DOHH2 (cell line): ENCODE data around the gene SERP1.

Source experiments
- H3F3A ChIP-seq: fragments of 200-600 bp; sonication (generic), shearing (Covaris generic); 2 replicates; pipeline ENCODE4 v1.6.0; 2016; ENCODE audit warnings: antibody characterized with exemption, mild to moderate bottlenecking; ENCODE audit not compliant: control insufficient read depth, insufficient read depth
- H3K27ac ChIP-seq: fragments of 200-600 bp; sonication (generic); 2 replicates; pipeline ENCODE4 v1.5.1; 2014; ENCODE audit warnings: low read depth, mild to moderate bottlenecking, low read length, moderate library complexity
- H3K27me3 ChIP-seq: fragments of 200-600 bp; sonication (generic); 2 replicates; pipeline ENCODE4 v1.6.1; 2014; ENCODE audit warnings: mild to moderate bottlenecking, low read length, mixed read lengths; ENCODE audit not compliant: control insufficient read depth
- H3K36me3 ChIP-seq: fragments of 200-600 bp; sonication (generic); 2 replicates; pipeline ENCODE4 v1.6.1; 2014; ENCODE audit warnings: mild to moderate bottlenecking, low read length, moderate library complexity, mixed read lengths; ENCODE audit not compliant: control insufficient read depth
- H3K4me1 ChIP-seq: fragments of 200-600 bp; sonication (generic); 2 replicates; pipeline ENCODE4 v1.6.1; 2014; ENCODE audit warnings: mild to moderate bottlenecking, low read length, mixed read lengths; ENCODE audit not compliant: control insufficient read depth
- H3K4me2 ChIP-seq: fragments of 200-600 bp; sonication (generic); 2 replicates; pipeline ENCODE4 v1.6.0; 2014; ENCODE audit warnings: mild to moderate bottlenecking, low read length, moderate library complexity
- H3K4me3 ChIP-seq: fragments of 200-600 bp; sonication (generic); 2 replicates; pipeline ENCODE4 v1.5.1; 2014; ENCODE audit warnings: mild to moderate bottlenecking, low read length, mixed read lengths
- H3K79me2 ChIP-seq: fragments of 200-600 bp; sonication (generic); 2 replicates; pipeline ENCODE4 v1.6.1; 2014; ENCODE audit warnings: mild to moderate bottlenecking, low read length, mixed read lengths; ENCODE audit not compliant: control insufficient read depth
- H3K9me2 ChIP-seq: fragments of 200-600 bp; sonication (generic); replicated peaks from 2 replicates; pipeline ENCODE4 v1.6.1; 2014; ENCODE audit warnings: mild to moderate bottlenecking, low read length, mixed read lengths; ENCODE audit not compliant: control insufficient read depth
- H3K9me3 ChIP-seq: fragments of 200-600 bp; sonication (generic); 2 replicates; pipeline ENCODE4 v1.6.1; 2014; ENCODE audit warnings: antibody characterized with exemption, low read length, mixed read lengths; ENCODE audit not compliant: control insufficient read depth, insufficient read depth
- H4K20me1 ChIP-seq: fragments of 200-600 bp; sonication (generic); 2 replicates; pipeline ENCODE4 v1.6.0; 2014; ENCODE audit warnings: low read depth, mild to moderate bottlenecking, antibody characterized with exemption, low read length, moderate library complexity; ENCODE audit not compliant: control insufficient read depth, insufficient read depth
- CTCF ChIP-seq: fragments of 200-600 bp; sonication (generic); IDR thresholded peaks from one replicate; pipeline ENCODE4 v1.5.1; 2014; ENCODE audit warnings: antibody characterized with exemption, mild to moderate bottlenecking, low read depth, low read length; ENCODE audit not compliant: poor library complexity, severe bottlenecking
- EZH2phosphoT487 ChIP-seq: fragments of 200-600 bp; sonication (generic); IDR thresholded peaks from 2 replicates; pipeline ENCODE4 v1.6.1; 2017; ENCODE audit warnings: borderline replicate concordance, mild to moderate bottlenecking, antibody characterized with exemption, low read length, moderate library complexity, mixed read lengths

SERP1 gene

GRCh38 chr3:150544726-150545125 lies 1.6 kb downstream of the SERP1 start:
- H3K9me3 ChIP-seq = no peaks in the 10 kb centered on the region
- peaks cover 68% of the 10 kb centered on the region for H3K36me3 ChIP-seq
- H3K4me2 ChIP-seq = peak overlapping the region; percentile 73
- H4K20me1 ChIP-seq = peaks cover 11% of the 10 kb centered on the region; the same call in 1 of the 2 replicates
- peaks cover 70% of the 10 kb centered on the region for H3K79me2 ChIP-seq
- no peak overlapping the region for H3K27ac ChIP-seq
- H3K9me2 ChIP-seq = no peaks in the 10 kb centered on the region
- peaks cover 30% of the 10 kb centered on the region for H3K4me1 ChIP-seq
- no peaks in the 10 kb centered on the region; the same call in 1 of the 2 replicates for H3F3A ChIP-seq
- H3K4me3 ChIP-seq = peak overlapping the region; percentile 78
- H3K27me3 ChIP-seq = no peaks in the 10 kb centered on the region
- TF ChIP-seq CTCF (no peak), EZH2phosphoT487 (no peak)

- H3K27ac ChIP-seq = no peak overlapping the region
- peaks cover 11% of the 10 kb centered on the region; the same call in 1 of the 2 replicates for H4K20me1 ChIP-seq
- H3K36me3 ChIP-seq = peaks cover 62% of the 10 kb centered on the region
- H3K4me3 ChIP-seq = peak overlapping the region; percentile 78; the same call in 1 of the 2 replicates
- H3K79me2 ChIP-seq = peaks cover 63% of the 10 kb centered on the region
- H3F3A ChIP-seq = no peaks in the 10 kb centered on the region; the same call in 1 of the 2 replicates
- TF ChIP-seq CTCF = no peak
- no peak for TF ChIP-seq EZH2phosphoT487
- H3K9me2 ChIP-seq = no peaks in the 10 kb centered on the region
- no peaks in the 10 kb centered on the region for H3K9me3 ChIP-seq
- H3K4me1 ChIP-seq = peaks cover 26% of the 10 kb centered on the region
- H3K27me3 ChIP-seq = no peaks in the 10 kb centered on the region
- peak overlapping the region; percentile 73 for H3K4me2 ChIP-seq
These were observed 2.3 kb downstream of the SERP1 start for GRCh38 chr3:150544041-150544440.

- Histone ChIP-seq H3K4me2 (no peak overlapping the region), H3F3A (no peaks in the 10 kb centered on the region; the same call in 1 of the 2 replicates), H3K9me3 (no peaks in the 10 kb centered on the region), H3K27ac (no peak overlapping the region), H4K20me1 (peaks cover 11% of the 10 kb centered on the region; the same call in 1 of the 2 replicates), H3K79me2 (peaks cover 58% of the 10 kb centered on the region), H3K4me3 (no peak overlapping the region), H3K27me3 (no peaks in the 10 kb centered on the region), H3K9me2 (no peaks in the 10 kb centered on the region), H3K4me1 (peaks cover 21% of the 10 kb centered on the region), H3K36me3 (peaks cover 56% of the 10 kb centered on the region)
- TF ChIP-seq CTCF (no peak), EZH2phosphoT487 (no peak)
These were observed 2.8 kb downstream of the SERP1 start for GRCh38 chr3:150543531-150543930.
